HepG2 (cell line): ENCODE results near the gene P4HB. TPM values are rescaled to one million over a fixed set of nuclear protein-coding genes. Genes with fewer than 3 reads are reported as not detected.

Experiments
- CBX2 ChIP-seq, 2 experiments: fragments of 200-600 bp in 1 of 2; sonication (generic); formaldehyde crosslinking in 1 of 2; IDR thresholded peaks; 2 replicates each; pipeline versions ENCODE4 v1.7.0 to v1.8.1; 2018 to 2022; ENCODE audit warnings: low read depth in 2 of 2, low read length in 1 of 2, mild to moderate bottlenecking in 1 of 2, missing genetic modification reagents in 1 of 2
- GFI1 ChIP-seq: sonication (generic); formaldehyde crosslinking; IDR thresholded peaks from 2 replicates; pipeline ENCODE4 v1.5.0; 2020; ENCODE audit warnings: missing genetic modification reagents, mild to moderate bottlenecking, borderline replicate concordance
- IRF1 ChIP-seq: sonication (generic); formaldehyde crosslinking; IDR thresholded peaks from 2 replicates; pipeline ENCODE4 v1.4.0; 2020; ENCODE audit warnings: low read depth, mild to moderate bottlenecking, missing genetic modification reagents
- MEIS2 ChIP-seq: sonication (generic); formaldehyde crosslinking; IDR thresholded peaks from 2 replicates; pipeline ENCODE4 v1.9.0; 2021; ENCODE audit warnings: mild to moderate bottlenecking, missing genetic modification reagents
- NFE2L1 ChIP-seq: sonication (generic); formaldehyde crosslinking; IDR thresholded peaks from 2 replicates; pipeline ENCODE4 v1.4.0; 2020; ENCODE audit warnings: missing genetic modification reagents, mild to moderate bottlenecking, borderline replicate concordance
- NR2F6 ChIP-seq, 2 experiments: IDR thresholded peaks; 2 replicates each; pipeline ENCODE4 v1.6.1; 2016; ENCODE audit warnings: antibody characterized with exemption in 1 of 2, mild to moderate bottlenecking in 1 of 2
- PHB2 ChIP-seq: fragments of 450-650 bp; IDR thresholded peaks from 2 replicates; pipeline ENCODE4 v1.6.1; 2018; ENCODE audit not compliant: partially characterized antibody
- RFXANK ChIP-seq: IDR thresholded peaks from 2 replicates; pipeline ENCODE4 v1.6.1; 2016
- TBL1XR1 ChIP-seq: fragments of 150-350 bp; IDR thresholded peaks from 2 replicates; pipeline ENCODE4 v1.6.1; 2014; ENCODE audit warnings: borderline replicate concordance, low read length; ENCODE audit not compliant: partially characterized antibody
- TRIM24 ChIP-seq: sonication (generic); formaldehyde crosslinking; IDR thresholded peaks from 2 replicates; pipeline ENCODE4 v1.8.0; 2022; ENCODE audit warnings: mild to moderate bottlenecking, missing genetic modification reagents
- ZBTB3 ChIP-seq: sonication (generic); formaldehyde crosslinking; IDR thresholded peaks from 2 replicates; pipeline ENCODE4 v1.4.0; 2020; ENCODE audit warnings: low read depth, mild to moderate bottlenecking, moderate library complexity, missing genetic modification reagents, borderline replicate concordance
- ZBTB44 ChIP-seq: sonication (generic); formaldehyde crosslinking; IDR thresholded peaks from 2 replicates; pipeline ENCODE4 v1.4.0; 2020; ENCODE audit warnings: missing genetic modification reagents
- ZNF235 ChIP-seq: sonication (generic); formaldehyde crosslinking; IDR thresholded peaks from 2 replicates; pipeline ENCODE4 v1.8.1; 2023; ENCODE audit warnings: mild to moderate bottlenecking, missing genetic modification reagents, borderline replicate concordance
- ZNF276 ChIP-seq: sonication (generic); formaldehyde crosslinking; IDR thresholded peaks from 2 replicates; pipeline ENCODE4 v1.4.0; 2020; ENCODE audit warnings: mild to moderate bottlenecking, low read depth, missing genetic modification reagents
- ZNF343 ChIP-seq: sonication (generic); formaldehyde crosslinking; IDR thresholded peaks from 2 replicates; pipeline ENCODE4 v1.4.0; 2020; ENCODE audit warnings: mild to moderate bottlenecking, missing genetic modification reagents
- ZNF670 ChIP-seq: sonication (generic); formaldehyde crosslinking; IDR thresholded peaks from 2 replicates; pipeline ENCODE4 v1.8.0; 2022; ENCODE audit warnings: mild to moderate bottlenecking, missing genetic modification reagents, borderline replicate concordance
- ZNF687 ChIP-seq: sonication (generic); formaldehyde crosslinking; IDR thresholded peaks from 2 replicates; pipeline ENCODE4 v1.5.1; 2020; ENCODE audit warnings: mild to moderate bottlenecking, missing genetic modification reagents, moderate library complexity
- ZNF780A ChIP-seq: sonication (generic); formaldehyde crosslinking; IDR thresholded peaks from 2 replicates; pipeline ENCODE4 v1.8.0; 2022; ENCODE audit warnings: mild to moderate bottlenecking, missing genetic modification reagents, moderate library complexity
- ZNF816 ChIP-seq: sonication (generic); formaldehyde crosslinking; IDR thresholded peaks from 2 replicates; pipeline ENCODE4 v1.8.0; 2022; ENCODE audit warnings: missing genetic modification reagents, mild to moderate bottlenecking, borderline replicate concordance
- polyA plus RNA-seq, 8 experiments: library from polyadenylated mRNA; depleted of rRNA in 3 of 8; stranded (reverse) in 7 of 8; unstranded in 1 of 8; fragments of >200 nt; fragmentation: Illumina TruSeq in 4 of 8; extraction: Trizol in 4 of 8; gene quantifications; 2 replicates each; pipeline versions ENCODE4 v1.2.1 to v1.2.3, GENCODE V29; 2011 to 2016; ENCODE audit warnings: low read depth in 4 of 8, missing spikeins in 1 of 8, mixed read lengths in 1 of 8; ENCODE audit not compliant: insufficient read depth in 1 of 8
- total RNA-seq, 5 experiments: library from RNA; depleted of rRNA; stranded (reverse); fragments of >200 nt; fragmentation: Illumina TruSeq; extraction: Trizol; gene quantifications; 2 replicates each; pipeline ENCODE4 v1.2.3, GENCODE V29; 2016; ENCODE audit warnings: low read depth in 1 of 5

P4HB gene
- total and polyA plus RNA-seq, 2 of the 13 experiments (the other 11 are each of a cell fraction or from before 2014, with no cell fraction given) = 185 to 782 TPM

- TF ChIP-seq IRF1 (CRISPR knock-in tag) (no peak), RFXANK (no peak), MEIS2 (CRISPR knock-in tag) (peak; percentile 77), TRIM24 (CRISPR knock-in tag) (no peak), ZBTB44 (CRISPR knock-in tag) (no peak), TBL1XR1 (no peak), ZNF343 (CRISPR knock-in tag) (no peak), ZNF670 (CRISPR knock-in tag) (0 out of 2 replicates have a peak, but pooled peaks have one; percentile 6), ZNF687 (CRISPR knock-in tag) (peak; percentile 78), GFI1 (no peak), ZNF276 (CRISPR knock-in tag) (no peak), CBX2 (IDR thresholded peaks at IDR 0.05; ENCODE audit: low read depth, low read length) (no peak), CBX2 (CRISPR knock-in tag; IDR thresholded peaks at IDR 0.05; ENCODE audit: low read depth) (no peak), ZNF816 (CRISPR knock-in tag) (no peak), ZNF780A (no peak), PHB2 (no peak), ZNF235 (peak; percentile 74; the same call in 1 of the 2 replicates), ZBTB3 (CRISPR knock-in tag) (no peak), NR2F6 (IDR thresholded peaks at IDR 0.05) (no peak), NR2F6 (CRISPR knock-in tag; IDR thresholded peaks at IDR 0.05) (no peak; the same call in 1 of the 2 replicates), NFE2L1 (CRISPR knock-in tag) (no peak)
These were observed 9.1 kb upstream of the P4HB start (continued) for GRCh38 chr17:81869221-81870130.
